ENCODE measurements around the gene CD109. TPM values are rescaled to one million over a fixed set of nuclear protein-coding genes. Genes with fewer than 3 reads are reported as not detected.

The CD109 gene
- total RNA-seq, 1 experiment from 2014 or later, result 3.2 TPM

GRCh38 chr6:73826571-73826970 is 130.6 kb downstream of the CD109 start:
- Histone ChIP-seq H3K4me2 (ENCODE audit: insufficient read depth, insufficient read length, low read length) (no peak overlapping the region), H3K27ac (ENCODE audit: insufficient read length, low read depth, low read length) (no peak overlapping the region), H3K23ac (ENCODE audit: insufficient read length, low read depth, low read length) (no peak overlapping the region), H3K79me2 (ENCODE audit: insufficient read depth, low read length) (no peaks in the 10 kb centered on the region), H3K4ac (ENCODE audit: low read depth, low read length) (no peak overlapping the region), H4K5ac (ENCODE audit: insufficient read length, low read depth, low read length) (no peak overlapping the region), H2AFZ (ENCODE audit: low read length) (no peak overlapping the region), H3K23me2 (ENCODE audit: insufficient read length, low read depth, low read length, poor library complexity, severe bottlenecking) (no peaks in the 10 kb centered on the region), H4K8ac (replicated peaks; ENCODE audit: insufficient read length, low read depth, low read length) (no peak overlapping the region), H2BK15ac (ENCODE audit: low read depth, low read length) (no peak overlapping the region), H2AK5ac (ENCODE audit: insufficient read length, low read length) (no peak overlapping the region), H3K4me1 (ENCODE audit: insufficient read depth, low read length) (no peaks in the 10 kb centered on the region), H4K20me1 (ENCODE audit: control insufficient read depth, insufficient read depth, insufficient read length) (no peaks in the 10 kb centered on the region), H4K91ac (ENCODE audit: insufficient read length, low read depth, low read length) (no peak overlapping the region), H3T11ph (ENCODE audit: low read length) (no peak overlapping the region), H3K9me3 (ENCODE audit: control insufficient read depth, low read depth, low read length) (no peaks in the 10 kb centered on the region), H3K9ac (ENCODE audit: extremely low read depth, insufficient read length, low read length) (no peak overlapping the region), H3K18ac (ENCODE audit: insufficient read length, low read depth, low read length) (no peak overlapping the region), H3K56ac (ENCODE audit: insufficient read length, low read depth, low read length) (no peak overlapping the region), H2BK12ac (ENCODE audit: insufficient read length, low read depth, low read length) (no peak overlapping the region), H3K79me1 (ENCODE audit: insufficient read depth, low read depth, low read length, poor library complexity, severe bottlenecking) (no peaks in the 10 kb centered on the region), H2BK20ac (ENCODE audit: low read depth, low read length, poor library complexity, severe bottlenecking) (no peak overlapping the region), H2BK120ac (ENCODE audit: low read depth, low read length, poor library complexity, severe bottlenecking) (no peak overlapping the region), H2BK5ac (ENCODE audit: insufficient read length, low read length) (no peak overlapping the region), H3K14ac (ENCODE audit: insufficient read depth, low read length) (no peak overlapping the region), H3K27me3 (ENCODE audit: insufficient read depth, low read length) (no peaks in the 10 kb centered on the region)
- H3K4me1 Mint-ChIP-seq, result no peaks in the 10 kb centered on the region
- no CpG with 5 or more reads among the region's 1 CpG for WGBS (ENCODE audit: extremely low coverage, insufficient read length, low lambda C conversion rate)
- no peaks in the 10 kb centered on the region for H3K36me3 Mint-ChIP-seq (ENCODE audit: insufficient read depth in 1 of 3, low read depth in 3 of 3)
- no peak overlapping the region for H3K27ac Mint-ChIP-seq
- TF ChIP-seq CTCF (conservative IDR thresholded peaks at IDR 0.05), result no peak
- no peak for DNase-seq
- no peak overlapping the region for H3K4me3 Mint-ChIP-seq
- H3K27me3 Mint-ChIP-seq (ENCODE audit: low read depth), result no peaks in the 10 kb centered on the region
- H3K9me3 Mint-ChIP-seq, result no peaks in the 10 kb centered on the region
